Left hindlimb (tissue), 1 donor: ENCODE results near the gene MSMO1.
"Not testable (repeated sequence)": the region's sequence is repeated elsewhere in the genome, so short reads cannot be mapped to it uniquely, and the experiment has no call there.

Experiments
- DNase-seq: peaks from one replicate; pipeline ENCODE4 v3.0.0-alpha.2; 2018

Gene MSMO1

GRCh38 chr4:165327211-165328100 is at the start of gene MSMO1:
Gene MSMO1 (plus strand): TSS chr4:165327669. CDS start chr4:165333371, 5,702 bp downstream.
- DNase-seq: peak; percentile 99

- DNase-seq: not testable (repeated sequence)
These were observed 47.9 kb upstream of the MSMO1 start for GRCh38 chr4:165279531-165279930.

DNA sequence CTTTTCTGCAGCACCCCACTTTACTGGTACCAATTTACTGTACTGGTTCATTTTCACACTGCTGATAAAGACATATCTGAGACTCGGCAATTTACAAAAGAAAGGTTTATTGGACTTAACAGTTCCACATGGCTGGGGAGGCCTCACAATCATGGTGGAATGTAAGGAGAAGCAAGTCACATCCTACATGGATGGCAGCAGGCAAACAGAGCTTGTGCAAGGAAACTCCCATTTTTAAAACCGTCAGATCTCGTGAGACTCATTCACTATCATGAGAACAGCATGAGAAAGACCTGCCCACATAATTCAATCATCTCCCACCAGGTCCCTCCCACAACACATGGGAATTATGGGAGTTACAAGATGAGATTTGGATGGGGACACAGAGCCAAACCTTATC is 42.8 kb upstream of the MSMO1 start:
- not testable (repeated sequence) for DNase-seq

GRCh38 chr4:165286619-165287340 is 40.7 kb upstream of the MSMO1 start:
- DNase-seq: not testable (repeated sequence)

GRCh38 chr4:165288226-165288625 is 39.2 kb upstream of the MSMO1 start:
- DNase-seq: no peak

- no peak for DNase-seq
These were observed 38.6 kb upstream of the MSMO1 start for GRCh38 chr4:165288639-165289422.

DNA sequence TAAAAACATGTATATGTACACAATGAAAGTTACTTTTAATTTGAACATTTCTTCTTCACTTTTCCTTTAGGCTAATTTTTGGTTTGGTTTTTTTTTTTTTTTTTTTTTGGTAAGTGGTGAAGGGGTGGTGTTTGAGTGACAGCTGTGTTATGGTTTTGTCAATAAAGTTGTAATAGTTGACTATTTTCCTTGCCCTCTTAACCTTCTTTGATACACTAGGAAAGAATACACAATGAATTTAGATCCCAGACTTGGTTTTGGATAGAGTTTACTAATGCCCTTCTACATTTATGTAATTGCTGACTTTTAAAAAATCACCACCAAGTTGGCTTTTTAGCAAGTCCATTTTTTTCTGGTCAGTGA is 38.1 kb upstream of the MSMO1 start:
- DNase-seq: no peak

DNA sequence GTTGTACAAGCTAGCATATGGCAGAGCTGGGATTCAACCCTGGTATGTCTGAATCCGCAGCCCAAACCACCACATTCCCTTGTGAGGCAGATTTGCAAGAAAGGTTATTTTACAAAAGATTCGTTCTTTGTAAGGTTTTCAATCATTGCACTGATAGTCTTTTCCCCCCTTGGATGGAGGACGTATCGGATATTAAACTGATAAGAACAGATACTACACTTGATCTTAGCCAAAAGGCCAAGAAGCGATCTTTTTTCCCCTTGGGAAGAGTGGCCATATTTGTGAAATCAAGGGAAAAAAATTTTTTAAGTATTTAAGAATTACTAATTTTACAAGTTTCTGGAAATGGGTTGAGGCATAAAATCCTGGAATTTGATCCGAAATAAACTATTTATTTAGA is 34.4 kb upstream of the MSMO1 start:
- DNase-seq: no peak

GRCh38 chr4:165293927-165294649 is 33.4 kb upstream of the MSMO1 start:
- DNase-seq: no peak

DNA sequence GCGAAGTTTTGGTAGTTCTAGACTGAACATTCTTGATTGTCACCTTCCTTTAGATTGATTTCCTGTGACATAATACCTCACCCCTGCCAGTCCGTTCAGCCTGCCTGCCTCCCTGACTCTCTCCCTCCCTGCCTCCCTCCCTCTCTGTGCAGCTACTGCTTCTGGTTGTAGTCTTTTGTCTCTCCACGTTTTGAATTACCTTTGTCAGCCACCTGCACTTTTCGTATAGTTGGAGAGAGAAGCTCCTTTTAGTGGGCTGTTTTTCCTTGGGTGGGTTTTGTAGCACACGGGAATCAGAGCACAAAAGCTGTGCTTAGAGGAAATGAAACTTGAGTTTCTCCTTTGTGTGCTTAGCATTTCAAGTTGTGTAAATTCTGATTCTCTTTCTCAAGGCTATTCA is 32.6 kb upstream of the MSMO1 start:
- no peak for DNase-seq

GRCh38 chr4:165297626-165298025 is 29.8 kb upstream of the MSMO1 start:
- DNase-seq: no peak

GRCh38 chr4:165299399-165300060 is 27.9 kb upstream of the MSMO1 start:
- no peak for DNase-seq

- DNase-seq: no peak
These were observed 25.6 kb upstream of the MSMO1 start for GRCh38 chr4:165301833-165302232.

DNA sequence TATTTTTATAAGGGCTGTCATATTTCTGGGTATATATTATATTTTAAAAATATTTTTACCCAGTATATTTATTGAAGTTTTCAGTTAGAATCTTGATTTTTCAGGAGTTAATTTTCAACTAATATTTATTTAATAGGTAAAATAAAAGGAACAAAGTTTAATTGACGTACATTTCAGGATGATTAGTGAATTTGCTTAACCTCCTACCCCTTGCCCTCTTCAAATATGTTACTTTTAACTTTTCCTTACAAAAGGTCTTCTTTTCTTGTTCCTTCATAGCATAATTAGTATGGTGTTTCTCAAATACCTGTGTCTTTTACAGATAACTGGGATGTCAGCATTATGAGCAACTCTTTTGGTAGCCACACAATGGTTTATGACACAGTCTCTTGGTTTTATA is 24.8 kb upstream of the MSMO1 start:
- DNase-seq: no peak

- DNase-seq: no peak
These were observed 19.3 kb upstream of the MSMO1 start for GRCh38 chr4:165308166-165308565.

- DNase-seq: no peak
These were observed 18.9 kb upstream of the MSMO1 start for GRCh38 chr4:165308606-165309005.

DNA sequence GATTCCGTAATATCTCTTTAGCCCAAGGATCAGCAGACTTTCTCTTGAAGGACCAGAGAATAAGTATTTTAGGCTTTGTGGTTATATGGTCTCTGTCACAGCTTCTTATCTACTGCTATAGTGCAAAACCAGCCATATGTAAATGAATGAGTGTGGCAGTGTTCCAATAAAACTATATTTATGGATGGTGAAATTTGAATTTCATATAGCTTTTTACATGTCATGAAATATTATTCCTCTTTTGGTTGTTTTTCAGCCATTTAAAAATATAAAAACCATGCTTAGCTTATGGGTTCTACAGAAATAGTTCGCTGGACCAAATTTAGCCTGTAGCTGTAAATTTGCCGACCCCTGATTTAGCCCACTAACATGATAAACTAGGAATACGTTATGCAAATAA is 18.0 kb upstream of the MSMO1 start:
- no peak for DNase-seq

DNA sequence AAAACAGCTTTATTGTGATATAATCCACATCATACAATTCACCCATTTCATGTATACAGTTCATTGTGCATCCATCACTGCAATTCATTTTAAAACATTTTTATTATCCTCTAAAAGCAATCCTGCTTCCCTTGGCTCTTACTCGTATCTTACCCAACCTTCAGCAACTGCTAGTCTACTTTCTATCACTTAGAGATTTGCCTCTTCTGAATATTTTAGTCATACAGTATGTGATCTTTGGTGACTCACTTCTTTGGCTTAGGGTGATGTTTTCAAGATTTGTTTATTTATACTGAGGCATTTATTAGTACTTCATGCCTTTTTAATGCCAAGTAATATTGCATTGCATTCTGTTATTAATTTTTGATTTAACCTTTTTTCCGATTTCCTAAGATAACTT is 15.0 kb upstream of the MSMO1 start:
- DNase-seq: no peak

GRCh38 chr4:165319030-165319429 is 8.4 kb upstream of the MSMO1 start:
- no peak for DNase-seq

DNA sequence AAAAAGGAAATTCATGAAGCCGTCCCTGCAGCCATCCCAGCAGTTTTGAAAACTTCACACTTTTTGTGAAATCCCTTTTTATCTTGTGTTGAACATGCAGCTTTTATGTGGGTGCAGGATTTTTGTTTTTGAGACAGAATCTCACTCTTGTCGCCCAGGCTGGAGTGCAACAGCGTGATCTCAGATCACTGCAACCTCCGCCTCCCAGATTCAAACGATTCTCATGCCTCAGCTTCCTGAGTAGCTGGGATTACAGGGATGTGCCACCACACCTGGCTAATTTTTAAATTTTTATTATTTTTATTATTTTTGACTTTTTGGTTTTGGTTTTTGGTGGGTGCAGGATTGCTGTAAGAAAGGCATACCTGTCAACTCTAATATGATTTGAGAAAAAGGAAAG is 8.0 kb upstream of the MSMO1 start:
- no peak for DNase-seq

GRCh38 chr4:165324236-165324917 is 3.1 kb upstream of the MSMO1 start:
- DNase-seq: no peak

DNA sequence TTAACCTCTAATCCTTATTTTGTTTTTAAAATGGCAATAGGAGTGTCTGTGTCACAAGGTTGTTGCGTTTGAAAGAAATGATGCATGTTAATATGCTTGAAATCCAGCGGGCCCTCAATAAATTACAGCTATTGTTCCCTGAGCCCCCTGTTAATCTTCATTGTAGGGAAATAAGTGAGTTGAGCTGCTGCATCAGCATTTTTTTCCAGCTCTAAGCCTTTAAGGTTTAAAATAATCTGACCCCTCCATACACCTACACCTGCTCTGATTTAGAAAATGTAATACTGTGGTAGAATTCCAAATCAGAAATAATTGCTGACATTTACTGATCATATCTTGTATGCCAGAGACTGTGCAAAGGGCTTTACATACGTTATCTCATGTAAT is 2.6 kb upstream of the MSMO1 start:
- no peak for DNase-seq
